G401.6 (cell line): ENCODE results near the gene RNF214.
"Not testable (repeated sequence)": the region's sequence is repeated elsewhere in the genome, so short reads cannot be mapped to it uniquely, and the experiment has no call there.

Experiments used
- FAIRE-seq: peaks from 2 replicates; lab custom pipeline; 2012; peaks lifted over from hg19 to GRCh38; lab: Jason Lieb, UNC

RNF214 gene

DNA sequence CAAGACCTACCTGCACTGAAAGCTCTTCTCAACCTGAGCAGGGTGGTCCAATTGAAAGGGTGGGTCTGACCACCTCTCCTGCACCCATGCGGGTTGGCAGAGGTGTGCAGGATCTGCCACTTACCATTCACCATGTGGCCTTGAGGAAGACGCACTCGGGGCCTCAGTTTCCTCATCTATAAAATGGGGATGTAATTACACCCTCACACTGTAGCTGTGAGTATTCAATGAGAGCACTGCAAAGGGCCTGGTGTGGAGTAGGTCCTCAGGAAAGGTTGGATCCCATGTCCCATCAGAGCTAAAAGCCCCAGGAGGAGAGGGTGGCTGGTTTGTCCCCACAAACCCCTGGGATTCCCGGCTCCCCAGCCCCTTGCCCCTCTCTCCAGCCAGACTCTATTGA is 33.9 kb upstream of the RNF214 start:
- no peak for FAIRE-seq

GRCh38 chr11:117199053-117199915 is 33.2 kb upstream of the RNF214 start, which contains the start of gene TAGLN:
TAGLN (plus strand) TSS chr11:117199370; CDS start chr11:117203014, 3,644 bp downstream.
- peak; percentile 95 for FAIRE-seq

DNA sequence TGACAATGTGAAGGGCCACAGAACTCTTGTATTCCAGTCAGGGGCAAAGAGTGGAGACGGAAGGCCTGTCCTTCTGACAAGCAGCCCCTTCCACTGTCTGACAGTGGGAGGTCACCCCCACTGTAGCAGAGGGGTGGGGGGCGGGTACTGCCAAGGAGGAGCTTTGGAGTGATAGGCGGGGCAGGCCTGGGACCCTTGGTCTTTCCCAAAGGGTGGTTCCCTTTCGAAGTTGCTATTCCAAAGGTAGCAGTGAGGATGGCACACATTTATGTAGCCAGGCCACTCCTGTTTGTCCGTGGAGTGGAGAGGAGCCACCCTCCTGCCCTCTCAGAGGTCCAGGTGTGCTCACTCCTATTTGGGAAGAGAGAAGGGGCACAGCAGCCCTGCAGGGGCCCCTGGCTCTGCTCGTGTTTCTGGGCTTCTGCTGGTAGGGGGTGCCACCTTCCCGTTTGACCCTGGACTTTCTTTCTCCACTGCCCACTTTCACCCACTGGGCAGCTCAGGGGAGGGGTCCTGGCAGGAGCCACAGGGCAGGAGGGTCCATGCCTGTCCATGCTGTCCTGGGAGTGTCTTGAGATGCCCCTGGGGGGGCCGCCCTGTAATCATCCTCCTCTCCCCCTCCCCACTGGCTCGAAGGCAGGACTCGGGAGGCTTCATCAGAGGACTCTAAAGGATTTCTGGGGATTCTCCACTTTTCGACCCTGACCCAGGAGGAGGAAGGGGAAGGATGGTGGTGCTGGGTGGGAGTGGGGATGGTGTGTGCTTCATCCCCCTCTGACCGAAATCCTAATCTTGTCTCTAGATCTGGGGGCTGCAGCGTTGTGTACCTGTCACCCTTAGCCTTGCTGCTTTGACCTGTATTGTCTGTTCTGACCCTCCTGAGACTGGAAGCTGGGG is 32.3 kb upstream of the RNF214 start:
- FAIRE-seq: no peak

GRCh38 chr11:117200813-117201657 is 31.4 kb upstream of the RNF214 start:
- no peak for FAIRE-seq

DNA sequence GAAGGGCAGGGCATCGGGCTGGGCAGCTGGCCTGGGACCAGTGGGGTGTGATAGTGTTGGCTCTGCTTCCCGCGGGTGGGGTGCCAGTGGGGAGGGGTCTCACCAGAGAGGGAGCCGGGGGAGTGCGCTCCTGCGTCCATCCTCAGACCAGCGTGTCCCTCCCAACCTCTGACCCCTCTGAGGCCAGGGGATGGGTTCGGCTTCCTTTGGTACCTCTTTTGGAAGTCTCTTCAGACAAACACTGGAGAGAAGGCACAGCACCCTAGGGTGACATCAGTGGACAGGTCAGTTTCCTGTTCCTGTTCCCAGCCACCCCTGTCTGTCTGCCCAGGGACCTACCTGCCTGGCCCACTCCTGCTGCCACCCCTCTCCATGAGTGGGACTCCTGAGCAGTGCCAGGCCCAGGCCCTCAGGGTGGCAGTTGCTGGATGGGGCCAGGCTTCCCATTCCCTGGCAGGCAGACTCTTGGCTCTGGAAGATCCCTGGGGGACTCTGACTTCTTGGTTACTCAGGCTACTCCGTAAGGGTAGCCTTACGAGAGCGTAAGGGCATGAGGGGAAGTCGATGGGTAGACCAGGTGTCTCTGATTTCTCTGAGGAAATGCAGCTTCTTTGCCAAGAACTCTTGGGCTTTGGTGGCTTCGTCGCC is 30.7 kb upstream of the RNF214 start:
- no peak for FAIRE-seq

GRCh38 chr11:117202386-117203068 is 29.9 kb upstream of the RNF214 start:
- FAIRE-seq: no peak

DNA sequence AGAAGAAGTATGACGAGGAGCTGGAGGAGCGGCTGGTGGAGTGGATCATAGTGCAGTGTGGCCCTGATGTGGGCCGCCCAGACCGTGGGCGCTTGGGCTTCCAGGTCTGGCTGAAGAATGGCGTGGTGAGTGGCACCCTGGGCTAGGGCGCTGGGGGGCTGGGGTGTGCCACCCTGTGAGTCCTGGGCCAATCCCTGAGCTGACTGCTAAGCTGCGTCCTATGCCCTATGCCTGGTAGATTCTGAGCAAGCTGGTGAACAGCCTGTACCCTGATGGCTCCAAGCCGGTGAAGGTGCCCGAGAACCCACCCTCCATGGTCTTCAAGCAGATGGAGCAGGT is 29.4 kb upstream of the RNF214 start:
- no peak for FAIRE-seq

DNA sequence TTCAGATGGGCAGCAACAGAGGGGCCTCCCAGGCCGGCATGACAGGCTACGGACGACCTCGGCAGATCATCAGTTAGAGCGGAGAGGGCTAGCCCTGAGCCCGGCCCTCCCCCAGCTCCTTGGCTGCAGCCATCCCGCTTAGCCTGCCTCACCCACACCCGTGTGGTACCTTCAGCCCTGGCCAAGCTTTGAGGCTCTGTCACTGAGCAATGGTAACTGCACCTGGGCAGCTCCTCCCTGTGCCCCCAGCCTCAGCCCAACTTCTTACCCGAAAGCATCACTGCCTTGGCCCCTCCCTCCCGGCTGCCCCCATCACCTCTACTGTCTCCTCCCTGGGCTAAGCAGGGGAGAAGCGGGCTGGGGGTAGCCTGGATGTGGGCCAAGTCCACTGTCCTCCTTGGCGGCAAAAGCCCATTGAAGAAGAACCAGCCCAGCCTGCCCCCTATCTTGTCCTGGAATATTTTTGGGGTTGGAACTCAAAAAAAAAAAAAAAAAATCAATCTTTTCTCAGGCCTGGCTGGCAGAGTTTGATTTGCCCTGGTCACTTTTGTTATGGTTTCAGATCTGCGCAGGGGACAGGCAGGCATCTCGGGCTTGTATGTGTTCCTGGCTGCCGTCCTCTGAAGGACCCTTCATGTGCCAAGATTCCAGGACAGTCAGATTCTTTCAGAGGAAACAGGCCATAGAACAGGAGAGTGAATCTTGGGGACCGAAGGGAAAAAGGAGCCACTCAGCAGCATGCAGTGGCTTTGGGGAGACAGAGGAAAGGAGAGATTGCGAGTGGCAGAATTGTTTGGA is 28.0 kb upstream of the RNF214 start:
- FAIRE-seq: no peak

DNA sequence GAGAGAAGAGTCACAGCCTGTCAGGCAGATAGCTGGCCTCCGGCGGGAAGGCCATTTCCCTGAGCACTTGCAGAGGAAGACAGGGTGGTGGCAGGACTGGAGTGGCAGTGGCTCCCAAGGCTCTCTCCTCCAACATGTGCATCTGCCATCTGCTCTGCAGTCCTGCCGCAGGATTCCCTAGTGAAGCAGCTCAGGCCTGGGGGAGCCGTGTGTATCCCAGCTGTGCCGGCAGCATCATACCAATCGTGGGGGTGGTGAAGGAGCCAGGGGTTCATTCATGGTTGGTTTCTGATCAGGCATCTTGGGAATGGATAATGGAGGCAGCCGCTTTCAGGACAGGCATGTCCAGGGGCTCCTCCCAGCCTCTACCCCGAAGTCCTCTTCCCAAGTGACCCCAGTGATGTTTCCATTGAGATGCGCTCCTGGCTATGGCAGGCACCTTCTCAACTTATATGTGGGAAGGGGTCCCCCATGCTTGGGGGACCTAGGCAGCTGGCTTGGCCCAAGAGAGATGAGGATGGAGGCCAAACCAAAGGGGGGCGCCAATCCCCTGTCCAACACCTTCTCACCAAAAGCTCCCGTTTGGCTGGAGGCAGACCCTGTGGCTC is 27.2 kb upstream of the RNF214 start:
- FAIRE-seq: no peak

DNA sequence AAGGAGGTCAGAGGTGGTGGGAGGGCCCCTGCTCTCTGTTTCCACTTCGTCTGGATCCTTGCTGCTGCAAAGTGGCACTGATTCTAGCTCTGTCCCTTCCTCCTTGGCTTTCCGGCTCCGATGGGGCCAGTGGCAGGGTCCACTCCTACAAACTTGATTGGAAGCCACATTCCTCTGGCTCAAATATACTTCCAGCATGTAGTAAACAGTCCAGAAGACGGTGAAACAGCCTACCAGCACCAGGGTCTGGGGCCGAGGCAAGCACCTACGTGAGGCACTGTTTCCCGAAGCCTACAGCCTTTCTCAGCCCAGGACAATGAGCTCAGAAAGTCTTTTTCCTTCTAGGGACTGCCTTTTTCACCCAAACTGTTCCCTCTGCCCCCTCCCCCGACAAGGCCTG is 26.4 kb upstream of the RNF214 start:
- FAIRE-seq: not testable (repeated sequence)

GRCh38 chr11:117206859-117207258 is 25.6 kb upstream of the RNF214 start:
- not testable (repeated sequence) for FAIRE-seq

DNA sequence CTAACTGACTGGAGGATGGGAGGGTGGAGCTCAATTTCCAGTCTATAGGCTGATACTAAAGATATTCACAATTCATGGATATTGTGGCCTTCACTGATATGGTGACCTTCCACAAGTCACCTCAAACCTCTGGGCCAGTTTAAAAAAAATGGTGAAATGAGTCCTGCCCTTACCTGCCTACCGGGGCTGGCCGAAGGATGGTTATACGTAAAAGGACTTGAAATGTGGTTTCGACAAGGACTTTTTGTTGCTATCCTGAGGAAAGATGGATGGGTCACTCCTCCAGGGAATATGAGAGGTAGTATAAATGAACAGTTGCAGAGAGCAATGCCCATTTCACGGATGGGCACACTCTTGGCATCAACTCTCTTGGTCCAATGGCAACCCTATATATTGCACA is 25.0 kb upstream of the RNF214 start:
- not testable (repeated sequence) for FAIRE-seq

GRCh38 chr11:117208710-117209109 is 23.8 kb upstream of the RNF214 start:
- not testable (repeated sequence) for FAIRE-seq

DNA sequence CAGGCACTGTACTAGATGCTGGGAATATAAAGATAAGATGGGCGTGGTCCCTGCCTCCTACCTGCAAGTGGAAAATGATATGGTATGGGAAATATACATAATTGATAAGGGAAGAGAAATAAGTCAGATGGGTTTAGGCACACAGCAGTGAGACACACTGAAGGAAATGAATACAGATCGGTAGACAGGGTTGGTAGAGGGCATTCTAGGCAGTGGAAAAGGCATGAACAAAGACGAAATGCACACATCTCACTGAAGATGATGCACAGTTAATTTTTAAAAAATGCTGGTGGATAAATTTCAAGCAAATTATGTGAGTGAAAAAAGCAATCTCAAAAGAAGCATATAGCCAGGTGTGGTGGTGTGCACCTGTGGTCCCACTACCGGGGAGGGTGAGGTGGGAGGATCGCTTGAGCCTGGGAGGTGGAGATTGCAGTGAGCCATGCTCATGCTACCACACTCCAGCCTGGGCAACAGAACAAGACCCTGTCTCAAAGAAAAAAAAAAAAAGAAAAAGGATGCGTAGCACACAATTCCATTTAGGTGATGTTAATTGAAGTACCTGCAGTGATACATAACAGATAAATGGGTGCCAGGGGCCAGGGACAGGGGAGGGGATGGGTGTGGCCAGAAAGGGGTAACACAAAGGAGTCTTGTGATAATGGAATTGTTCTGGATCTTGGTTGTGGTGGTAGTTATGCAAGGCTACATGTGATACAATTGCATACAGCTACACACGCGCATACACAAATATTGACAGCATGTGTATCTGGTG is 22.9 kb upstream of the RNF214 start:
- FAIRE-seq: not testable (repeated sequence)

- no peak for FAIRE-seq
These were observed 21.9 kb upstream of the RNF214 start for GRCh38 chr11:117210620-117211019.

DNA sequence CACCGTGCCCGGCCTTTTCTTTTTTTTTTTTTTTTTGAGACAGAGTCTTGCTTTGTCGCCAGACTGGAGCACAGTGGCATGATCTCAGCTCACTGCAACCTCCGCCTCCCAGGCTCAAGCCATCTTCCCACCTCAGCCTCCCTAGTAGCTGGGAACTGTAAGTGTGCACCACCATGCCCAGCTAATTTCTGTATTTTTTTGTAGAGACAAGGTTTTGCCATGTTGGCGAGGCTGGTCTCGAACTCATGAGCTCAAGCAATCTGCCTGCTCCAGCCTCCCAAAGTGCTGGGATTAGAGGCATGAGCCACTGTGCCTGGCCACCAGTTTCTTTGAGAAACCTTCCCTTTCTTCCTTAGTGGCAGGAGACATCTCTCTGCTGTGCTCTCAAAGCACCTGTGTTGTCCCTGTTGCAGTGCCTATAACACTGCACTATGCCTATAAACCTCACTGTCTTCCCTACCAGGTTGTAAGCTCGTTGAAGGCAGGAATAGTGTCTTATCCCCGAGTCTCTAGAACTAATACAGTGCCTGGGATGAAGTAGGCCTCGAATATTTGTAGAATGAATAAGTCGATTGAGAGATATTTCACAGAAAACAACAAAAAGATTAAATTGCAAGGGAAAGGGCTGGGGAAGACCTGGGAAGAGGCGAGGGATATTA is 19.6 kb upstream of the RNF214 start:
- no peak for FAIRE-seq

DNA sequence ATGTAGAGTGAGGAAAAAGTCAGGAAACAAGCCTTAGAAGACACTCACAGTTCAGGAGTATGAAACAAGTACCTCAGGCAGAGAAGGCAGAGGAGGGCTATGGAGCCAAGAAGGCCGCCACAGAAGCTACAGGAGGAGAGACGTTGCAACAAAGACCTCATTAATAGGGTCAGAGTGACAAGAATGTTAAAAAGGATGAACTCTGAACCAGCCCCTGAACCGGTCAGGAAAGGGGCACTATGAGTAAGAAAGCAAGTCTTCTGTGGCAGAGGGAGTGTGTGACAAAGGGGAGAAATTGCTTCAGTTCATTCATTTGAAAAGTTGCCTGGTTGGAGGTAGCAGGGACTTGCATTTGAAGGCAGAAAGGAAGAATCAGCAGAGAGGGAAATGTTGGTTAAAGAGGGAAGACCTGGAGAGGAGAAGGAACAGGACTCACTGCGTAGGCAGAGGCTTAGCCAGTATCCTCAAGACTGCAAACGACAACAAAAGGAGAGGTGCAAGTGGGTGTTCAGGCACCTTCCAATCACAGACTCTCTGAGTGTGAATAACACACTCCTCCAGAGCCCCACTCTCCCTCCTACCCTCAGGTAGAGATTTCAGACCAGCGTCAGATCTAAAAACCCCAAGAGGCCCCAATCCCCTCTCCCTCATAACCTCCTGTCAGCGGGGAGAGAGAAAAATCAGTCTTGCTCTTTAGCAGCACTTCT is 17.9 kb upstream of the RNF214 start:
- FAIRE-seq: no peak
